ENCODE results near the gene ANO8.
"Not testable (repeated sequence)": the region's sequence is repeated elsewhere in the genome, so short reads cannot be mapped to it uniquely, and the experiment has no call there.

Gene ANO8

DNA sequence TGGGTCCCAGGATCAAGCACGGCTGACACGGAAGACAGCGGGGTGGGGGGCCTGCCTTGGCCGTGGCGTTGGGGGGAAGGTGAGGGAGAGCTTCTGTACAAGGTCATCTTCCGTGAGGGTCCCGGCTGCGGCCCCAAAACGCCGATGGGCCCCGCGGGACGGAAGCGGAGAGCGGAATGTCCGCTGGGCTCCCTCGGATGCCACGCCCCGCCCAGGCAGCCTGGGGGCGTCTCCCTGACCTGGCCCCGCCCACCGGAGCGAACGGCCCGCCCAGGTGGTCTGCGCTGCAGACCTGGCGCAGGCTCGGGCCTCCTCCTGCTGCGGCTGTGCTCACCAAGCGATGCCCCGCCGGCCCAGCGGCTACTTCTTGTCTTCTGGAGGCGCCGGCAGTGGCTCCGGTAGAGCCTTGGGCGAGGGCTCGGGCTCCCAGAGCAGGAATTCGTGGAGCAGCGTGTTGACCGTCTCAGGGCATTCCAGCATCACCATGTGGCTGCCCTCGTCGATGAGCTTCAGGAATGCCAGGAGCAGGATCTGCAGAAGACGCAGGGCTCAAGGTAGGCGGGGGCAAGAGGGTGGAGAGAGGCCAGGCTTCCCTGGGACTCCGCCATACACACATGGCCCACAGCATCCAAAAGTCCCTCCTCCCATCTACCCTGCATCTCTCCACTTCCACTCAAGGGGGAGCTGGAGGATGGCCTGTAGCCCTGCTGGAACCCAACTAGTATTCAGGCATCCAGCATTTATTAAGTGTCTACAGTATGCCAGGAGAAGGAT lies 42.2 kb downstream of the ANO8 start:
- peak; percentile 36 to 81 (median 49) for DNase-seq (ENCODE audit: low read depth in 3 of 3, low spot score in 1 of 3)

DNA sequence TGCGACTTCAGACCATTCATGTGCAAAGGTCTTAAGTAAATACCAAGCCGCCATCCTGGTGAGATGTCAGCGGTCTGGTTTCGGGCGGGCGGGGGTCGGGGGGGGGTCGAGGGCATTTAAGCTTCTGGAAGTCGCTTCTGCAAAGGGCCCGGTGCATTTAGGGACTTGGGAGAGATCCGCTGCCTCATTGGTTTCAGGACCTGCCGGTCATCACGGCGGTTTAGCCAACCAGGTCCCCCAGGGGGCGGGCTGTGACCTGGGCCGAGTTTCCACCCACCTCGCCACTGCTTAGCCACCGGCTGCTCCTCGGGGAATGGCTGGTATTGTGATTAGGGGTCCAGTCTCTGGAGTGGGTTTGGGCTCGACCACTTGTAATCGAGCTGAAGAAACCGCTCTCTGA lies 45.2 kb downstream of the ANO8 start:
- no peak for DNase-seq (ENCODE audit: low read depth in 3 of 3, low spot score in 1 of 3)

DNA sequence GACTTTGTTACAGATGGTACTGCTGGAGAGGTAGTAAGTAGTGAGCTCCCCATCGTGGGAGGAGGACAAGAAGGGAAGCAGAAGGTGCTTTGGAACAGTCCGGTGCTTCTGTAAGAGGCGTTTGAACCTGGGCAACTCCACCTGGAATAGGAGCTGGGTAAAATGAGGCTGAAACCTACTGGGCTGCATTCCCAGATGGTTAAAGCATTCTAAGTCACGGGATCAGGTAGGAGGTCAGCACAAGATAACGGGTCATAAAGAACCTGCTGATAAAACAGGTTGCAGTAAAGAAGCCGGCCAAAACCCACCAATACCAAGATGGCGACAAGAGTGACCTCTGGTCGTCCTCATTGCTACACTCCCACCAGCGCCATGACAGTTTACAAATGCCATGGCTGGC lies 47.9 kb downstream of the ANO8 start:
- no peak for DNase-seq (ENCODE audit: low read depth in 3 of 3, low spot score in 1 of 3)

DNA sequence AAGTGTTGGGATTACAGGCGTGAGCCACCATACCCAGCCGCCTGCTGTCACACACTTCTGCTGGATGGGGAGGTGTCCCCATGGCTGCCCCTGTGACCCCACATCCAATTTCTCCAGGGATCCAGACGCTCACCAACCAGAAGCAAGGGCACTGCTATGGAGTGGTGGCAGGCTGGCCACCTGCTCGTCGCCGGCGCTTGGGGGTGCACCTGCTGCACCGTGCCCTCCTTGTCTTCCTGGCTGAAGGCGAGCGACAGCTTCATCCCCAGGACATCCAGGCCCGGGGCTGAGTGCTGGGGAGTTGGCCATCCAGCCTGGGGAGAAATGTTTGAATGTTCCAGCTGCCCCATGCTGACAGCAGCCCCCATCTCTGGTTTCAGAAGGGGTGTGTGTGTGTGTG lies 48.4 kb downstream of the ANO8 start:
- DNase-seq (ENCODE audit: low read depth in 3 of 3, low spot score in 1 of 3): no peak

DNA sequence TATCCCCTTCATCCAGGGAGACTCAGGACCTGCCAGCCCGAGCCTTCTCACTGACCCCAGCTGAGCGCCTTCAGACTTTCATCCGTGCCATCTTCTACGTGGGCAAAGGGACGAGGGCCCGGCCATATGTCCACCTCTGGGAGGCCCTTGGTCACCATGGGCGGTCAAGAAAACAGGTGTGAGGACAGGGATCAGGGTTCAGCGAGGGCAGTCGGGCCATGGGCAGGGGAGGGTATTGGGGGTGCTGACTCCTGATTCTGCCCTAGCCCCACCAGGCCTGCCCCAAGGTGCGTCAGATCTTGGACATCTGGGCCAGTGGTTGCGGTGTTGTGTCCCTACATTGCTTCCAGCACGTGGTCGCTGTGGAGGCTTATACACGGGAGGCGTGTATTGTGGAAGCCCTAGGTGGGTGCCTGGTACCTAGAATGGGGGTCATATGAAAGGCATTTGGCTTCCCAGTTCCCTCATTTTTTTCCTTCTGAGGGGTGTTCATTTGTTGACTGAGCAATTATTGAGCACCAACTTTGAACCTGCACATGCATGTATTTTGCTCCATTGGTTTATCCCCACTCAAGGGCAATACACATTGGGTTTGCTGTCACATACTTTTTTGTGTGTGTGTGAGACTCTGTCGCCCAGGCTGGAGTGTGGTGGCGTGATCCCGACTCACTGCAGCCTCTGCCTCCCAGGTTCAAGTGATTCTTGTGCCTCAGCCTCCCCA lies 49.1 kb downstream of the ANO8 start:
- no peak for DNase-seq (ENCODE audit: low read depth in 3 of 3, low spot score in 1 of 3)

DNA sequence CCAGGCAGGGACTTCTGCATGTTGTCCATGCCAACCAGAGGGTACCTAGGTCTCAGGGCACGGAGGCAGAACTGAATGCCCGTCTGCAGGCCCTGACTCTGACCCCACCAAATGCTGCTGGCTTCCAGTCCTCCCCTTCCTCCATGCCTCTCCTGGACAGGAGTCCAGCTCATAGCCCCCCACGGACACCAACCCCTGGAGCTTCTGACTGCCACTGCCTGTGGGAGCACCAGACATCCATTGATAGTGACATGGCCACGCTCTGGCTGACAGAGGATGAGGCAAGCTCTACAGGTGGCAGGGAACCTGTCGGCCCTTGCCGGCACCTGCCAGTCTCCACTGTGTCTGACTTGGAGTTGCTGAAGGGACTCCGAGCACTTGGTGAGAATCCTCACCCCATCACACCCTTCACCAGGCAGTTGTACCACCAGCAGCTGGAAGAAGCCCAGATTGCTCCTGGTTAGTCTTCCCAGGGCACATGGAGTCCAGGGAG lies 51.1 kb downstream of the ANO8 start:
- DNase-seq (ENCODE audit: low read depth in 3 of 3, low spot score in 1 of 3): no peak

DNA sequence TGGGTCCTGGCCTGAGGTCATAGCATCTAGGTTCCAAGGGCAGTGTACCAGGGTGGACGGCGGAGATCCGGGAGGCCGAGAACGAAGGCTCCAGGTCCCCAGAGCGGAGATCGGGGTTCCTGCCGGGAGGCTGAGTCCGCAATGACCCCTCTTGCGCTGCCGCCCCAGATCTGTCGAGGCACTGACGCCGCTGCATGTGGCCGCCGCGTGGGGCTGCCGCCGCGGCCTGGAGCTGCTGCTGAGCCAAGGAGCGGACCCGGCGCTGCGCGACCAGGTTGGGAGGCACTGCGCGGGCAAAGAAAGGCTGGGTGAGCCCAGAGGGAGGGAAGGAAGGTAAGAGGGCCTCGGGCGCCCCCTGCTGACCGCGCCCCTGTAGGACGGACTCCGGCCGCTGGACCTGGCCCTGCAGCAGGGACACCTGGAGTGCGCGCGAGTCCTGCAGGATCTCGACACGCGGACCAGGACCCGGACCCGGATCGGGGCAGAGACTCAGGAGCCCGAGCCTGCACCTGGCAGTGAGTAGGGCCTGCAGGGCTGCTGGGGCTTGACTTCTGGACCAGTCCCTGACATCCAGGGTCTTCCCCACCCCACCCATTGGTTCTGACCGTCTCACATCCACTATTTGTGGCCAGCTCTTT lies 52.0 kb downstream of the ANO8 start:
- DNase-seq (ENCODE audit: low read depth in 3 of 3, low spot score in 1 of 3): peak in 2 of 3 donors; percentile 58 to 74

DNA sequence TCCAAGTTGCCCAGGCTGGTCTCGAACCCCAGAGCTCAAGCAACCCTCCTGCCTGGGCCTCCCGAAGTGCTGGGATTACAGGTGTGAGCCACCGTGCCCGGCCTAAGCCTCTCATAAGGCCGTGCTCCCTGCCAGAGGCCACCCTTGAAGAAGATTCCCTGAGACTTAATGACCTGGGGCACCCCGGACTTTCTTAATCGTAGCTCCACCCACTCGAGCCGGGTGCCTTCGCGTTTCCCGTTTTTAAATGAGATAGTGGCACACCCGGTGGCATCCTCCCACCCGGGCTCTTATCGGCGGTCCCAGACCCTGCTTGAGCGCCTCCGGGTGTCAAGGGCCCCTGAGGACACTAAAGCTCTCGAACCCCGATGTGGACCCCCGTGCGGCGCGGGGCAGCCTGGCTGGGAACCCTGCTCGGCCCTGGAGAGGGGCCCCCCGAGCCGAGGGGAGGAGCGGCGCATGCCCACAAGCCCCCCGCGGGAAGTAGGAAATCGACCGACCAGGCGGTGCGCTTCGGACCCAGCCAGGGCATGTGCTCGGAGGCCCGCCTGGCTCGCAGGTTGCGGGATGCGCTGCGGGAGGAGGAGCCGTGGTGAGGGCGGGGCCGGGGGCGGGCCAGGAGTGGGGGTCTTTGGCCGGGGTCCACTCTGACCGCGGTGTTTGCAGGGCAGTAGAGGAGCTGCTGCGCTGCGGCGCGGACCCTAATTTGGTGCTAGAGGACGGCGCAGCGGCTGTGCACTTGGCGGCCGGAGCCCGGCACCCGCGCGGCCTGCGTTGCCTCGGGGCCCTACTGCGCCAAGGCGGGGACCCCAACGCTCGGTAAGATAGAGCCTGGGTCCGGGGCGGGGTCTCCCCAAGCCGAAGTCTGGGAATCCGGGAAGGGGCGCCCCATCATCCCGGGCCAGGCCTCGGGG lies 53.0 kb downstream of the ANO8 start, which contains the start of gene ANKLE1:
ANKLE1 (plus strand) TSS at position 511 of the 914 bp plus-strand sequence; CDS start at position 531, 20 bp downstream.
- DNase-seq (ENCODE audit: low read depth in 3 of 3, low spot score in 1 of 3): peak in 1 of 3 donors; percentile 34

DNA sequence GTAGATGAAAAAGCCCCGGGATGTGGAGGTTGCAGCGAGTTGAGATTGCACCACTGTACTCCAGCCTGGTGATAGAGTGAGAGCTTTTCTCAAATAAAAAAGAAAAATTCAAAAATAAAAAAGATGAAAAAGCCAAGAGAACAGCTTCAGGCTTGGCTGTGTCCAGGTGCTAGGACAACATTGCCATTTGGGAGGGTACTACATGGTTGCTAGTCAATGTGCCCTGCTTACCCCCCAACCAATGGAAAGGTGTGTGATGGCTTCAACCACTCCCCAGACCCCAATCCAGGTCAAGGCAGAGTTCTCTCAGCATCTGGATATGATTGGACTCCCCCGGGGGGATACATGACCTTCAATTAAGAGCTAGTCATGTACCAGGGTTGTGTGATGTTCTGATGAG lies 55.2 kb downstream of the ANO8 start:
- DNase-seq (ENCODE audit: low read depth in 3 of 3, low spot score in 1 of 3): no peak

DNA sequence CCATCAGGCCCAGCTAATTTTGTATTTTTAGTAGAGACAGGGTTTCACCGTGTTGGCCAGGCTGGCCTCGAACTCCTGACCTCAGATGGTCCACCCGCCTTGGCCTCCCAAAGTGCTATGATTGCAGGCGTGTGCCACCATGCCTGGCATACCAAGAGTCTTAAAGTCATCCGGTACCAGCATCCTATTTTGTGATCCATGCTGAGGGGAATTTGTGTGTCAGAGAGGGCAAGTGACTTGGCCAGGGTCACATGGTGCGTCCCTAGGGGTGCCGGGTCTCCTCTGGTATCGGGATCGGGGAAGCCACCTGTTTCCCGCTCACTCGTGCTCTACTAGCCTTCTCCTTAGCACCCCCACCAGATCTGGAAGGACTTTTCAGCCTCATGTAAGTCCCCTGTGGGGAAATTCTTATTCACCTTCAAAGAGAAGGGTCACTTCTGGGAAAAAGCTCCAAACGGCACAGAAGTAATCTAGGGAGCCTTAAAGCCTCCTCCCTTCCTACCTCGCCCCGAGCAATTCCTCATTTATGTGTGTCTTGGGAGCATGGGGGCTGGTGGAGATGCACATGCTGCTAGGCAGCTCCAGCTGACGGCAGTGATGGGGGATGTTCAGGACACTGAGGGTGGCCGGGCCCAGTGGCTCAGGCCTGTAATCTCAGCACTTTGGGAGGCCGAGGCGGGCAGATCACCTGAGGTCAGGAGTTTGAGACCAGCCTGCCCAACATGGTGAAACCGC lies 59.0 kb downstream of the ANO8 start:
- no peak for DNase-seq (ENCODE audit: low read depth in 3 of 3, low spot score in 1 of 3)

DNA sequence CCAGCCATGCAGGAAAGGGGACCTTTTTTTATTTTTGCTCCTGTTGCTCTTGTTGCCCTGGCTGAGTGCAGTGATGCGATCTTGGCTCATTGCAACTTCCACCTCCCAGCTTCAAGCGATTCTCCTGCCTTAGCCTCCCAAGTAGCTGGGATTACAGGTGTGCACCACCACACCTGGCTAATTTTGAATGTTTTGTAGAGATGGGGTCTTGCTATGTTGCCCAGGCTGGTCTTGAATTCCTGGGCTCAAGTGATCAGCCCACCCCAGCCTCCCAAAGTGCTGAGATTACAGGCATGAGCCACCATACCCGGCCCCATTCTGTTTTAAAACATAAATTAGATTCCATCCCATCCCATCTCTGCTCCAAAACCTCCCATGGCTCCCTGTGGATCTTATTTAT lies 59.8 kb downstream of the ANO8 start:
- not testable (repeated sequence) for DNase-seq (ENCODE audit: low read depth in 3 of 3, low spot score in 1 of 3)

Data from stimulated activated CD4-positive, alpha-beta T cell treated with anti-CD3 and anti-CD28 coated beads, TNF-alpha, amount 100 ng/mL, for 1 hour (primary cell).